Activated CD4-positive, alpha-beta memory T cell treated with anti-CD3 and anti-CD28 coated beads for 36 hours (primary cell): ENCODE results near the gene IZUMO1R. TPM values are rescaled to one million over a fixed set of nuclear protein-coding genes. Genes with fewer than 3 reads are reported as not detected.
"Not testable (repeated sequence)": the region's sequence is repeated elsewhere in the genome, so short reads cannot be mapped to it uniquely, and the experiment has no call there.

Source experiments
- CTCF ChIA-PET: fragments of 350-600 bp; sonication (Branson Sonifier 250); formaldehyde crosslinking; loops from one replicate; lab custom pipeline; 2021; ENCODE audit warnings: antibody characterized with exemption, inconsistent platforms; lab: Charles Lee
- POLR2A ChIA-PET: fragments of 350-600 bp; sonication (Branson Sonifier 250); formaldehyde crosslinking; loops from one replicate; lab custom pipeline; 2021; ENCODE audit warnings: antibody characterized with exemption; lab: Charles Lee
- DNase-seq: peaks from one replicate; pipeline ENCODE4 v3.0.0-alpha.2; 2020
- H3K27ac Mint-ChIP-seq: one replicate; pipeline ENCODE4 v1.8.0; 2021; ENCODE audit warnings: mixed read lengths
- H3K27me3 Mint-ChIP-seq: one replicate; pipeline ENCODE4 v1.8.0; 2021; ENCODE audit warnings: mixed read lengths
- H3K36me3 Mint-ChIP-seq: one replicate; pipeline ENCODE4 v1.8.0; 2021; ENCODE audit warnings: mixed read lengths
- H3K4me1 Mint-ChIP-seq: one replicate; pipeline ENCODE4 v1.8.0; 2021; ENCODE audit warnings: low read depth, mixed read lengths
- H3K4me3 Mint-ChIP-seq: one replicate; pipeline ENCODE4 v1.8.0; 2021; ENCODE audit warnings: mild to moderate bottlenecking, mixed read lengths
- H3K9me3 Mint-ChIP-seq: one replicate; pipeline ENCODE4 v1.8.0; 2021; ENCODE audit warnings: mixed read lengths
- intact Hi-C: fragments of 100-400 bp; cut with micrococcal nuclease; formaldehyde crosslinking; loops from one replicate; pipeline ENCODE4 v1.15.1; 2023
- total RNA-seq, 2 experiments: library from RNA; stranded (reverse); gene quantifications; one replicate each; pipeline ENCODE4 v1.2.3, GENCODE V29; 2021

IZUMO1R gene
- total RNA-seq, 2 experiments from 2014 or later: not detected

GRCh38 chr11:94329501-94329900 lies 25.1 kb downstream of the IZUMO1R start:
- DNase-seq: no peak
- Mint-ChIP-seq H3K4me3 (no peak overlapping the region), H3K4me1 (no peaks in the 10 kb centered on the region), H3K9me3 (peaks cover 3% of the 10 kb centered on the region), H3K36me3 (no peaks in the 10 kb centered on the region), H3K27ac (no peak overlapping the region), H3K27me3 (peaks cover 3% of the 10 kb centered on the region)
- ChIA-PET CTCF (no interaction called here), POLR2A (no interaction called here)
- intact Hi-C loops: no loop called here

- Mint-ChIP-seq H3K27ac (no peak overlapping the region), H3K4me3 (no peak overlapping the region), H3K27me3 (peaks cover 3% of the 10 kb centered on the region), H3K9me3 (peaks cover 3% of the 10 kb centered on the region), H3K4me1 (no peaks in the 10 kb centered on the region), H3K36me3 (no peaks in the 10 kb centered on the region)
- ChIA-PET CTCF (no interaction called here), POLR2A (no interaction called here)
- DNase-seq: no peak
- intact Hi-C loops: no loop called here
These were observed 26.4 kb downstream of the IZUMO1R start for GRCh38 chr11:94330789-94331188.

- no peak overlapping the region for H3K27ac Mint-ChIP-seq
- H3K27me3 Mint-ChIP-seq: peaks cover 11% of the 10 kb centered on the region
- ChIA-PET CTCF (interaction anchor here (1.1 kb wide), 1 partner anchor 162 kb away, joined by 3 read pairs; no protein-coding TSS in a partner anchor), POLR2A (interaction anchor here (0.8 kb wide), 1 partner anchor 111 kb away, joined by 3 read pairs; no protein-coding TSS in a partner anchor)
- DNase-seq: no peak
- H3K4me3 Mint-ChIP-seq: no peak overlapping the region
- intact Hi-C loops: no loop called here
- no peaks in the 10 kb centered on the region for H3K4me1 Mint-ChIP-seq
- H3K9me3 Mint-ChIP-seq: no peaks in the 10 kb centered on the region
- no peaks in the 10 kb centered on the region for H3K36me3 Mint-ChIP-seq
These were observed 28.4 kb downstream of the IZUMO1R start for GRCh38 chr11:94332814-94333213.

GRCh38 chr11:94336033-94336432 lies 31.7 kb downstream of the IZUMO1R start:
- Mint-ChIP-seq H3K9me3 (peaks cover 4% of the 10 kb centered on the region), H3K27me3 (peaks cover 8% of the 10 kb centered on the region), H3K27ac (no peak overlapping the region), H3K36me3 (no peaks in the 10 kb centered on the region), H3K4me1 (no peaks in the 10 kb centered on the region), H3K4me3 (no peak overlapping the region)
- DNase-seq: no peak
- POLR2A ChIA-PET: no interaction called here
- CTCF ChIA-PET: no interaction called here
- intact Hi-C loops: no loop called here

- Mint-ChIP-seq H3K27ac (no peak overlapping the region), H3K9me3 (peaks cover 4% of the 10 kb centered on the region), H3K36me3 (no peaks in the 10 kb centered on the region), H3K4me3 (no peak overlapping the region), H3K27me3 (peaks cover 8% of the 10 kb centered on the region), H3K4me1 (no peaks in the 10 kb centered on the region)
- CTCF ChIA-PET: no interaction called here
- POLR2A ChIA-PET: no interaction called here
- no peak for DNase-seq
- intact Hi-C loops: no loop called here
These were observed 34.3 kb downstream of the IZUMO1R start for GRCh38 chr11:94338651-94339050.

- Mint-ChIP-seq H3K4me3 (no peak overlapping the region), H3K27ac (no peak overlapping the region), H3K9me3 (peaks cover 4% of the 10 kb centered on the region), H3K4me1 (no peaks in the 10 kb centered on the region), H3K36me3 (no peaks in the 10 kb centered on the region), H3K27me3 (peaks cover 2% of the 10 kb centered on the region)
- intact Hi-C loops: no loop called here
- CTCF ChIA-PET: no interaction called here
- no peak for DNase-seq
- POLR2A ChIA-PET: no interaction called here
These were observed 37.9 kb downstream of the IZUMO1R start for GRCh38 chr11:94342250-94342649.

- H3K4me1 Mint-ChIP-seq: no peaks in the 10 kb centered on the region
- H3K4me3 Mint-ChIP-seq: no peak overlapping the region
- no peaks in the 10 kb centered on the region for H3K36me3 Mint-ChIP-seq
- intact Hi-C loops: no loop called here
- no peak overlapping the region for H3K27ac Mint-ChIP-seq
- H3K9me3 Mint-ChIP-seq: peaks cover 4% of the 10 kb centered on the region
- ChIA-PET POLR2A (no interaction called here), CTCF (no interaction called here)
- no peaks in the 10 kb centered on the region for H3K27me3 Mint-ChIP-seq
- no peak for DNase-seq
These were observed 39.1 kb downstream of the IZUMO1R start for GRCh38 chr11:94343495-94343894.

GRCh38 chr11:94346311-94346710 lies 41.9 kb downstream of the IZUMO1R start:
- H3K4me3 Mint-ChIP-seq, intact Hi-C loops, CTCF ChIA-PET, H3K27me3 Mint-ChIP-seq, POLR2A ChIA-PET, H3K36me3 Mint-ChIP-seq, DNase-seq, H3K27ac Mint-ChIP-seq, H3K4me1 Mint-ChIP-seq, H3K9me3 Mint-ChIP-seq: not testable (repeated sequence)

GRCh38 chr11:94350850-94351563 lies 46.6 kb downstream of the IZUMO1R start:
- intact Hi-C loops, H3K27ac Mint-ChIP-seq, H3K9me3 Mint-ChIP-seq, CTCF ChIA-PET, H3K27me3 Mint-ChIP-seq, DNase-seq, H3K4me3 Mint-ChIP-seq, H3K36me3 Mint-ChIP-seq, POLR2A ChIA-PET, H3K4me1 Mint-ChIP-seq: not testable (repeated sequence)

Other genes with a start within 250 kb of the IZUMO1R start
- 10 to 100 TPM; 11.4 to 11.7 TPM for gene PANX1, start 175.7 kb upstream of the IZUMO1R start, total RNA-seq
- gene GPR83, start 96.8 kb downstream of the IZUMO1R start, total RNA-seq: not detected
- gene MRE11, start 189.3 kb downstream of the IZUMO1R start, total RNA-seq: 10 to 100 TPM; 43.4 to 47.6 TPM
- 10 to 100 TPM; 18.6 to 19.2 TPM for gene ANKRD49, start 189.4 kb downstream of the IZUMO1R start, total RNA-seq
- gene C11orf97, start 207.9 kb downstream of the IZUMO1R start, total RNA-seq: not detected
- gene FUT4, start 239.3 kb downstream of the IZUMO1R start, total RNA-seq: 1 to 10 TPM; 3.6 to 3.9 TPM